HG02943 (cell line): ENCODE measurements around the gene ANKZF1.
A peak's percentile ranks its signal among the peaks of the same experiment; 100 is the strongest.

Source experiments
- ATAC-seq: cut with Tn5 transposase; IDR thresholded peaks from one replicate; pipeline ENCODE4 v1.9.1; 2021; ENCODE audit warnings: mild to moderate bottlenecking, low read depth, moderate library complexity; ENCODE audit not compliant: unreplicated experiment

Gene ANKZF1

GRCh38 chr2:219279151-219279915, 49.7 kb downstream of the ANKZF1 start, which contains the start of gene DNAJB2:
Gene DNAJB2 (plus strand): TSS chr2:219279366. CDS start chr2:219279834, 468 bp downstream.
- ATAC-seq, result peak; percentile 82

GRCh38 chr2:219279916-219280516, 50.4 kb downstream of the ANKZF1 start:
- ATAC-seq, result no peak

GRCh38 chr2:219280651-219281050, 51.0 kb downstream of the ANKZF1 start:
- ATAC-seq, result no peak

- ATAC-seq, result no peak
Measured at GRCh38 chr2:219281588-219281987, 52.0 kb downstream of the ANKZF1 start.

GRCh38 chr2:219282375-219282774, 52.8 kb downstream of the ANKZF1 start:
- ATAC-seq, result no peak

- no peak for ATAC-seq
Measured at GRCh38 chr2:219282943-219283581, 53.5 kb downstream of the ANKZF1 start.

- no peak for ATAC-seq
Measured at GRCh38 chr2:219284501-219285372, 55.1 kb downstream of the ANKZF1 start.

- ATAC-seq, result no peak
Measured at GRCh38 chr2:219285373-219285735, 55.7 kb downstream of the ANKZF1 start.

GRCh38 chr2:219285894-219286425, 56.4 kb downstream of the ANKZF1 start:
- no peak for ATAC-seq
